Head of caudate nucleus (tissue), 42 donors: ENCODE results near the gene SLC37A4.
"Not testable (repeated sequence)": the region's sequence is repeated elsewhere in the genome, so short reads cannot be mapped to it uniquely, and the experiment has no call there.

Experiments used
- DNase-seq, 42 donors: peaks; one replicate each; pipeline versions ENCODE4 v3.0.0 to v3.0.0-alpha.2; 2020 to 2021; ENCODE audit warnings: mixed read lengths in 7 of 42
- intact Hi-C: fragments of 100-400 bp; cut with DNase I; formaldehyde crosslinking; loops from one replicate; pipeline ENCODE4 v1.15.0; 2022

SLC37A4 gene

DNA sequence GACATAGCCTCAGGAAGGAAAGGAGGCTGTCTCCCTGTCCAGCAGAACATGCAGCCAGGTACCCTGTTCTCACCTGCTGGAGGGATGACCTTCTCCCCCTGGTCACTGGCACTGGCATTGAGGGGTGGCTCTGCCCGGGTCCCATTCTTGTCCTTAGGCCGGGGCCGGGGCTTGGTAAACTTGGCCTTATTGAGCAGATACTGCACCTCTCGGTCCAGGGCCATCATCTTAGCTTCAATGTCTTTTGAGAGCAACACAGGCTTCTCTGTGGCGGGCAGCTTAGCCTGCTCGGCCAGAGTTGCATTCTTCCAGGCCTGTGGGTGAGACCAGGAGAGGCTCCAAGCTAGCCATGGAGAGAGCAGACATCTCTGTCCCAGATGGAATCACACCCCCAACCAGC, 15.8 kb upstream of the SLC37A4 start:
- intact Hi-C loops = no loop called here
- no peak for DNase-seq

DNA sequence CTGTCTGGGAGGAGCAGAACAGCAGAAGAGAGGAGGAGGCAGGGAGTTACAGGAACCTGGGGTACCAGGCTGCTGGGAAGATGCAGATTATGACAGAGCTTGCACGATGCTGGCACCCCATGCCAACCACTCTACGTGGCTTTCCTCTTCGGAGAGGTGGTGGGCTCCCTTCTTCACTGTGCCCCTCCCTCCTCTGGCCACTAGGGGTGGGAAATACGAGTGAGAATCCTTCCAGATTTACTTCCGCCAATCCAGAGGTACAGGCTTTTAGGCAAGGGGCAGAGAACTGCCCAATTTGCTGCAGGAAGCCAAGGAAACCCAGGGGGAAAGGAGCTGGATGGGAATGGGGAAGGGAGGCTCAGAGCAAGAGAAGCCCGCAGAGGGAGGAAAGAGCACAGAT, 14.0 kb upstream of the SLC37A4 start:
- intact Hi-C loops = no loop called here
- no peak for DNase-seq

DNA sequence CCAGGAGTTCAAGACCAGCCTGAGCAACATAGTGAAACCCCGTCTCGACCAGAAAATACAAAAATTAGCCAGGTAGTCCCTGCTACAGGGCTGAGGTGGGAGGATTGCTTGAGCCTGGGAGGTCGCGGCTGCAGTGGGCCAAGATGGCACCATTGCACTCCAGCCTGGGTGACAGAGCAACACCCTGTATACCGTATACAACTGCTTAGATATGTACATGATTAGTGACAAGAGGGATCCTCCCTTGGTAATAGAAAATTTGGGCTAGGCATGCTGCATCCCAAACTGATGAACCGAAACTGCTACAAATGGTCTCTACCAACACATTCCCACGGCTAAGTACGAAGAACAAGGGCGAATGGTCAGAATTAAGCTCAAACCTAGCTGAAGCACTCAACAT, 12.2 kb upstream of the SLC37A4 start:
- no peak for DNase-seq
- intact Hi-C loops = no loop called here

DNA sequence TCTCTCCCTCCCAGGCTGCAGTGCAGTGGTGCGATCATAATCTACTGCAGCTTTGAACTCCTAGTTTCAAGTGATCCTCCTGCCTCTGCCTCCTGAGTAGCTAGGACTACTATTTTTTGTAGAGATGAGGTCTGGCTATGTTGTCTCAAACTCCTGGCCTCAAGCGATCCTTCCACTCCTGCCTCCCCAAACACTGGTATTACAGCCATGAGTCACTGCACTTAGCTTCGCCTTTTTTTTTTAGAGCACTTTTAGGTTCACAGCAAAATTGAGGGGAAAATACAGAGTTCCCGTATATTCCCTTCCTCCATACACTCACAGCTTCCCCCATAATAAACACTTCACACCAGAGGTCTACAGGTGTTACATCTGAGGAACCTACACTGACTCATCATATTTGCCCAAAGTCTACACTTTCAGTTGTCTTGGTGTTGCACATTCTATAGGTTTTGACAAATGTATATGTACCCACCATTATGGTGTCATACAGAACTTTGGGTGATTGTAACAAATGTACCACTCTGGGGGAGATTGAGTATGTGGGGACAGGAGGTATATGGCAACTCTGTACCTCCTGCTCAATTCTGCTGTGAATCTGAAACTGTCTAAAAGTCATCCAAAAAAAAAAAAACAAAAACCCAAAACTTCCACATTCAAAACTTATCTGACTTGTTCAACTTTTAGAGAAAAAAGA, 11.3 kb upstream of the SLC37A4 start:
- intact Hi-C loops = no loop called here
- no peak for DNase-seq

DNA sequence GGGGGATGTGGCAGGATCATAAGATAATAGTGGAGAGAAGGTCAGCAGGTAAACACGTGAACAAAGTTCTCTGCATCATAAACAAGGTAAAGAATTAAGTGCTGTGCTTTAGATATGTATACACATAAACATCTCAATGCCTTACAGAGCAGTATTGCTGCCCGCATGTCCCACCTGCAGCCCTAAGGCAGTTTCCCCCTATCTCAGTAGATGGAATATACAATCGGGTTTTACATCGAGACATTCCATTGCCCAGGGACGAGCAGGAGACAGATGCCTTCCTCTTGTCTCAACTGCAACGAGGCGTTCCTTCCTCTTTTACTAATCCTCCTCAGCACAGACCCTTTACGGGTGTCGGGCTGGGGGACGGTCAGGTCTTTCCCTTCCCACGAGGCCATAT, 8.8 kb upstream of the SLC37A4 start:
- intact Hi-C loops = not testable (repeated sequence)

DNA sequence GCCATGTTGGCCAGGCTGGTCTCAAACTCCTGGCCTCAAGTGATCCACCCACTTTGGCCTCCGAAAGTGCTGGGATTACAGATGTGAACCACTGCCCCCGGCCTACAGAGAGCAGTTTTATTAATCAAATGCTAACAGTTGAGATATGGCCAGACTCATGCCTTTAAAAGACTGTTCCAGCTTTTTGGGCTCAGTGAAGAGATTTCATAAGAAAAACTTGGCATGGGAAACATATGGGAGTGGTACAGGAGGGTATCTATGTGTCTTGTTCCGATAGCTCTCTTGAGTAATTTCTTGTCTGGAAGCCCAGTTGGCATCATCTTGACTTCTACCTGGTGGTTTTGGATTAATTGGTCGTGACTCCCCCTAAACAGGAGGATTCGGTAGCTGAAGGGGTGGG, 8.2 kb upstream of the SLC37A4 start:
- intact Hi-C loops = no loop called here
- no peak for DNase-seq

More for the DNA sequence above, 8.8 kb upstream of the SLC37A4 start:
- not testable (repeated sequence) for DNase-seq

DNA sequence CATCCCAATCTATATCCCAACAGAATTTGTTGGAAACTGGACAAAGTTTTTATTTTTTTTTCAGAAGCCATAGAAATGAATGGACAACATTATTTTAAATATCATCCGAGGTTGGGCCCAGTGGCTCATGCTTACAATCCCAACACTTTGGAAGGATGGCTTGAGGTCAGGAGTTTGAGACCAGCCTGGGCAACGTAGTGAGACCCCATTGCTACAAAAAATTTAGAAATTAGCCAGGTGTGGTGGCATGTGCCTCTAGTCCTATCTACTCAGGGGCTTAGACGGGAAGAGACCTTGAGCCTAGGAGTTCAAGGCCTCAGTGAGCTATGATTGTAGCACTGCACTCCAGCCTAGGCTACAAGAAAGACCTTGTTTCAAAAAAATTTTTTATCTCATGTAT, 4.1 kb upstream of the SLC37A4 start:
- intact Hi-C loops = no loop called here
- DNase-seq = no peak

DNA sequence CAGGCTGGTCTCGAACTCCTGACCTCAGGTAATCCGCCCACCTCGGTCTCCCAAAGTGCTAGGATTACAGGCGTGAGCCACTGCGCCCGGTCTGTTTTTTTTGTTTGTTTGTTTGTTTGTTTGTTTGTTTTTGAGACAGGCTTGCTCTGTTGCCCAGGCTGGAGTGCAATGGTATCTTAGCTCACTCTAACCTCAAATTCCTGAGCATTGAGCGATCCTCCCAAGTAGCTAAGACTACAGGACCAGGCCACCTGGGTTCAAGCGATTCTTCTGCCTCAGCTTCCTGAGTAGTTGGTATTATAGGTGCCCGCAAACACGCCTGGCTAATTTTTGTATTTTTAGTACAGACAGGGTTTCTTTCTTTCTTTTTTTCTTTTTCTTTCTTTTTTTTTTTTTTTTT, 2.7 kb upstream of the SLC37A4 start:
- DNase-seq, intact Hi-C loops: not testable (repeated sequence)

DNA sequence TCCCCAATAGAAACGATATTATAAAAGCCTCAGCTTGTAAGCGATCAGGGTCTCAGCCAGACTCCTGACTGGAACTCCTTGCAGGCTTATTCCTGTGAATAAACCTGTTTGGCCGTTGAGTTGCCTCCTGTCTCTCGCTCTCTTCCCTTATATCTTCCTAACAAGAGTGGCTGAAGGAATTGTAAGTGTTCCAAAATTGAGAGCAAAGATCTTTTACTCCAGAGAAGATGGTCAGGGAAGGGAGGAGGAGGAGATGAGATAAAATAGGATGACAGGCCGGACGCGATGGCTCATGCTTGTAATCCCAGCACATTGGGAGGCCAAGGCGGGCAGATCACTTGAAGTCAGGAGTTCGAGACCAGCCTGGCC, 1.2 kb upstream of the SLC37A4 start:
- DNase-seq = no peak
- intact Hi-C loops = no loop called here

DNA sequence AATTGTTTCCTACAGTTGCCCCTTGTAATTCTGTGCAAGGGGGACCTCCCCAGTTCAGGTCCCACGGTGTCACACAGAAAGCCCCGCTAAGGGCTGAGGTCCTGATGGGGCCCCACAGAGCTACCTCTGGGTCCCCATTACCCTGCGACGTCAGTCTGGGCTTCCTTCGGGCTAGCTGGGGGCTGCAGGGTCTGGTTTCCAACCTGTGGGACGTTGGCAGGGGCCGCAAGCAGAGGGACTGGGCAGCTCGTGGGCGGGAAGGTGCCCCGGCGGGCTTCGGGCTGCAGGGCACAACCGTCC, 698 bp downstream of the SLC37A4 start:
- DNase-seq = peak in 2 of 42 donors; percentile 9 to 44
- intact Hi-C loops = no loop called here

DNA sequence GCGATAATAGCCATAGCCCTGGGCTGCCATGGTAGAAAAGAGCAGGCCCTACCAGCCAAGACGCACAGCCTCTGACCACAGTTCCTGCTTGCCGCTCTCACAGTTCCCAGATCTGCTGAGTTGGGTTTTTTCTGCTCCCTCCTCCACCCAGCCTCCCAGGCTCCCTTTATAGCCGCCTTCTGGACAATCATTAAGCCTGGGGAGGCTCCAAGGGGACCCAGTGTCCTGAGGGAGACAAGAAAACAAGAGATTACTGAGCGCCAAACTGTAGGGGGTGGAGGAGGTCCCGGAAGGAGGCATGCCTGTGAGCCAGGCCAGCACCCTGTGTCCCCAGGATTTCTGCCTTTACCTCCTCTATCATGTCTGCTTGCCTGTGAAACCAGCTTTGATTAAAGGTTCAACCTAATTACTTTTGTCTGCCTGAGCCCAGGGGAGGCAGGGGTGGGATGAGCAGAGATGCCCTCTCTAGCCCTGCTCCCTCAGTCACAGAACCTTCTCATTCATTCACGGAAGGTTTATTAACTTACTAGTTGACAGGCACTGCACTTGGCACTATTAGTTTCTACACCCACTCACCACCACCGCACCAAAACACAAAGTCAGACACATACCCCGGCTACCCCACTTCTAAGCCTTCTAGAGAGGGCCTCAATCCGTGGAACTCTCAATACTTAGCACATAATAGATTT, 1.2 kb downstream of the SLC37A4 start:
- peak in 29 of 42 donors; percentile 12 to 70 (median 30) for DNase-seq
- intact Hi-C loops = no loop called here

DNA sequence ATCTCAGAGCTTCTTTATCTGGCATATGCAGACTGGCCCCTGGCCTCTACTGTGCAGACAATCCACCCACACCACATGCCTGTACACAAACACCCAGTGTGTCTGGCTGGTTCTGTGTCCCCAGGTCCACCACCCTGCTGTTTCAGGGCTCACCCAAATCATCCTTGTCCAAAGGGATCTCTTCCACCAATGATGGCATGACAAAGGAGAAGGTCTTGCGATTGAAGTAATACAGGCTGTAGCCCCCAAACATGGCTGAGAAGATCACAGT, 1.7 kb downstream of the SLC37A4 start:
- DNase-seq = no peak
- intact Hi-C loops = no loop called here

DNA sequence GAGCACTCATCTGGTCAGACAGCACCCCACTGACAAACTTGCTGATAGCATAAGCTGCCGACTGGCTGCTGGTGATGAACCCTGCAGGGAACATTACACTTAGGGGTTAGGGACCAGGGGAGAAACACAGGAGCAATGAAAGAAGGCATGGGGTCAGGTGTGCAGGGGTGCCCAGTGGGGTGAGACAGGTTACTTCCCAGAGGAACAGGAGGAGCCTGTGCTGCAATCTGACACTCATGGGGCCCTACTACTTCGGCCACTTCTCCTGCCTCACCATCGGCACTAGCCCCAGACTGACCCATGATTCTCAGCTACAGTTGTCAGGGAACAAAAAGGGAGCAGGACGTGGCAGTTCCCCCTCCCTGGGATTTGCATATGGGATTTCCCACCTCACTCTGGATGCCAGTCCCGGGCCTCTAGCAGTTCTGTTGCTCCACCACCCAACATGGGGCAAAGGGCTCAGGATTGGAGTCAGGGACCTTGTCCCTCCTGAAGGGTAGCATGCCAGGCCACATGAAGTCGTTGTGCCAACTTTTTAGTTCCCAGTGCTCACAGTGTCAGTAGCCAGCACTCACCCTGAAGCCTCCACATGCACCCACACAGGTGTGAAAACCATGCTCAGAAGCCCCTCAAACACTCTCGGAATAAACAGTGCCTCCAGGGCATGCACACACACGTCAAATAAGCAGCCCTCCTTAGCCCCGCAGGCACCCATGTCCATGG, 2.2 kb downstream of the SLC37A4 start:
- intact Hi-C loops = no loop called here
- no peak for DNase-seq

DNA sequence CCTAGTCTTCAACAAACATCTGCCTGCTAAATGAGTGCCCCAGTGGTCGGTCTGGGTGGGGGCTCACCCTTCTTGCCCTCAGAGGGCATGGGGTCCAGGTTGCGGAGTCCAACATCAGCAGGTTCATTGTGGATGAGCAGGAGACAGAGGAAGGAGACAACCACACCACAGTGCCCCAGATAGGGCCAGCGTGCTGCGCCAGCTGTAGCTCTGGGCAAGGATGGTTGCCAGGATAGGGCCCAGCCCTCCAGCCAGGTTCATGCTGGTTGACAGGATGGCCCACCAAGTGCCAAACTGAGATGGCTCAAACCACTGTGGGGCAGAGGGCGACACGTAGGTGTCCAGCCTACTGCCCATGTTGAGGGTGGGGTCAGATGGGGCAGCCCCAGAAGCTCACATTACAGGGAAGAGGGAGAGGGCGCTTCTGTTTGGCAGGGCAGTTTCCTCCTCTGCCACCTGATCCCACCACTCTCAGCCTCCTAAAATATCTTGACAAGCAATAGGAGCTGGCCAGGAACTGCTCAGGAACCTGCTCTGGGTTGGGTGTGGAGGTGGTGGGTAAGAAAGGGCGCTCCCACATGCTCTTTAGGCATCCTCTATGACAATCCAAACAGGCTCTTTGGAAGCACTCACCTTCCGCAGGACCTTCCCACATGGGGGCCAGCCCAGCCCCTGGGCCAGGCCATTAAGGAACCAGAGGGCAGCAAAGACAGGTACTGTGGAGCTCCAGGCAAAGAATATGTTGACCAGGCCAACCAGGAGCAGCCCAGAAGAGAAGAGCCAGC, 2.9 kb downstream of the SLC37A4 start:
- intact Hi-C loops = no loop called here
- no peak for DNase-seq

DNA sequence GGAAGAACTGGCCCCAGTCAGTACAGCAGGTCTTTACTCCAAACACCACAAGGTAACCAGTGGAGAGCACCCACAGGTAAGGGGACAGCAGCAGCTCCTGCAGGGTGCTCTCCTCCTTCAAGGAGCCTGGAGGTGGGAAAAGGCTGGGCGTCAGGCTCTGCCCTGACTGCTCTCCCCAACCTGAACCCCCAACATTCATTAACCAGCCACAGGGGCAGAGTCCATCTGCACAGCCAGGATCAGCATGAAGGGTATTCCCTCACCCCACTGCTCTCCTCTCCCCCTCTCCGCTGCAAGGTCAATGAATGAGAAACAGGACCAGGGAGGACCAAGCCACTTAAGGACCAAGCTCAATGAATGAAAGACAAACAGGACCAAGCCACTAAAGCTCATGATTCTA, 3.7 kb downstream of the SLC37A4 start:
- intact Hi-C loops = no loop called here
- no peak for DNase-seq

DNA sequence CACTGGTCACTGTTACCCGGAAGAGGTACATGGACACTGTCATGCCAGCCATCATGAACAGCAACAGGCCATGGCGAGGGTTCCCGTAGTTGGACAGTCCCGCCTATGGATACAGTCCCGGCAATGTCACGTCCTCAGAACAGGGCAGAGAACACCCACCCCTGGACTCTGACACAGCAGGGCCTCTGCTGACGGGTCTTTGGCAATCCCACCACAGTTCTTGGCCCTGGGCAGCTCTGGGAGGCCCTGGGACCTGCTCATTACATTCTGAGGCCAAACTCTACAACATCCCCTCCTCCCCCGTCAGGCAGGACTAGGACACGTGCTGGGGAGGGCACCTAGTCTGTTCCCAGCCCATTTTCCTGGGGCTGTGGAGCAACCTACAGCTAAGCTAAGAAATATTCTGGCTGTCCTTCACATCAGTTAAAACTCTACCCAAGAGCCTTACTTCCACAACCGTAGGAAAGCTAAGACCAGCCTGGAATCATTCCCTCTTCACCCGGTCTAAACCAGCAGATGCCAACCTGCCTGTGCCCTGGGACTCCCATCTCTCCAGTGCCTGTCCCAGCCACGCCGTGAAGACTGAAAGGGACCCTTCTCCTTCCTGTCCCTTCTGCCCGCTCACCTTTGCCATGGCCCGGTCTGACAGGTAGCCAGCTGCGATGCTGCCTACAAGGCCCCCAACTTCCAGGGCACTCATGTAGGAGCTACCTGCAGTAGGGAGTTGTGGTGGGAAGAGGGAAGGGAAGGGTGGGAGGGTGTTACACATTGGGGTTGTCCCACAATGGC, 4.5 kb downstream of the SLC37A4 start:
- DNase-seq = no peak
- intact Hi-C loops = no loop called here

DNA sequence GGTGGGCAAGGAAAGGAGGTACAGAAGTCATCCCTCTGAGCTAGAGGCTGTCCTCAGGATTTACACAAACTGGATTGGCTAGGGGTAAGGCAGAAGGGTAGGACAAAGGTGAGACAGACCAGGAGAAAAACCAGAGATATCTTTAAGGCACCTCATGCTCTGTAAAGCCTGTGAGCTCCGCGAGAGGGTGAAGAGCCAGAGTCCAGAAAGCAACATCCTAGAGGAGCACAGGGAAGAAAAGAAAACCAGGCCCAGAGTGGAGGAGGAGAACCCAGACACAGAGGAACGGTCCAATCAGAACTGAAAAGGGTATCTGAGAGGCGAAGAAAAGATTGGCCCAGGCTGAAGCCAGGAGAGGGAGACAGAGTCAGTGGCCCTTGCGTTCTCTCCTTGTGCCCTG, 5.1 kb downstream of the SLC37A4 start:
- intact Hi-C loops = no loop called here

DNA sequence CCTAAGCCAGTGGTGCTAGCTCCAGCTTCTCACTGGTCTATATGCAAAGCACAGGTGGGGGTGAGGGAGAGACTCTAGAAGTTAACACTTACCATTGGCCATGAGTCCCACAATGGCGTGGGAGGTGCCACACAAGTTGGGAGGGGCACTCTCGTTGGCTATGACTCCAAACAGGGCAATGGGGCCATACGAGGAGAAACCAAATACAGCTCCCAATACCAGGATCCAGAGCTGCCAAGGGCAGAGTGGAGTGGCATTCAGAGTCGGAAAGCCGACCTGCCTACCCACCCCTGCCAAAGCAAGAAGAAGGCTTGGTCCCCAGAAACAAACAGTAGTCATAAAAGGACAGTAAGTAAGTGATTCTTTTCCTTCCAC, 5.6 kb downstream of the SLC37A4 start:
- no peak for DNase-seq
- intact Hi-C loops = no loop called here

More for the DNA sequence above, 5.1 kb downstream of the SLC37A4 start:
- DNase-seq = no peak

DNA sequence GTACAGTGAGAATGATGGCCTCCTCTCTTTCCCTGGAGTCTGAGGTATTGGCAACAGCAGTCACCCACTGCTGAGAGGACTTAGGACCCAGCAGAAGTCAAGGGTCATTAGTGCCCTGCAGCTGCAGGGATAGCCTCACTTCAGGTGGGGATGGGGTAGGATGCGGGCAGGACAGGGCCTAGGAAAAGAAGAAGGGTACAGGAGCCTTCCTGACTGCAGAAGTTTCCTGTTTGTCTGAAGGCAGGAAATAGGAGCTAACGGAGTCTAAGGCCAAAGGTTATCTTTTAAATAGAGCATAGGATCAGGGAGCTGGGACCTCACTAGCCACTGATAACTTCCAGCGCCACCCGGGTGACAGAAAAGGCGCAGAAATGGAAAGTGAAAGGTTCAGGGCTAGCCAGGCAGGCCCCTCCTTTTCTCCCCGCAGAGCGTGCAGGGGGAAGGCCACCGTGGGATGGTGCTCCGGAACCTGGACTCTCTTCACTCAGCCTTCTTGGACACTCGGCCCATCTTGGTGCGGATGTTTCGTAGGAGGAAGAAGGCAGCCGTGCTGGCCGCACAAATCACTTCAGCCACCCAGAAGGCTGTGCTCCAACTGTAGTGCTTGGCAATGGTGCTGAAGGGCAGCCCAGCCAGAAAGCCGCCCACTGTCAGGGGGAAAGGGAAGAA, 6.1 kb downstream of the SLC37A4 start:
- intact Hi-C loops = no loop called here
- DNase-seq = no peak
